KMS-11 (cell line): ENCODE measurements around the gene PTH1R.

Experiments used
- H2AFZ ChIP-seq: fragments of 200-600 bp; sonication (generic); 2 replicates; pipeline ENCODE4 v1.6.1; 2016; ENCODE audit warnings: antibody characterized with exemption, mixed run types, low read depth
- H3K27ac ChIP-seq: fragments of 200-600 bp; sonication (generic); 2 replicates; pipeline ENCODE4 v1.6.1; 2016; ENCODE audit warnings: mild to moderate bottlenecking, mixed run types
- H3K27me3 ChIP-seq: fragments of 200-600 bp; sonication (generic); 2 replicates; pipeline ENCODE4 v1.6.1; 2017; ENCODE audit warnings: mild to moderate bottlenecking, low read depth, mixed run types, moderate library complexity; ENCODE audit not compliant: insufficient read depth
- H3K36me3 ChIP-seq: fragments of 200-600 bp; sonication (generic); 2 replicates; pipeline ENCODE4 v1.6.1; 2017; ENCODE audit warnings: mild to moderate bottlenecking, mixed run types; ENCODE audit not compliant: insufficient read depth
- H3K4me1 ChIP-seq: fragments of 200-600 bp; sonication (generic); 2 replicates; pipeline ENCODE4 v1.6.1; 2016; ENCODE audit warnings: mild to moderate bottlenecking, low read depth, mixed run types; ENCODE audit not compliant: poor library complexity, severe bottlenecking
- H3K4me2 ChIP-seq: fragments of 200-600 bp; sonication (generic); 2 replicates; pipeline ENCODE4 v1.7.0; 2016; ENCODE audit warnings: mild to moderate bottlenecking, mixed run types
- H3K4me3 ChIP-seq: fragments of 200-600 bp; sonication (generic); IDR thresholded peaks from 2 replicates; pipeline ENCODE4 v1.6.1; 2017; ENCODE audit warnings: low read depth, low read length, mixed read lengths; ENCODE audit not compliant: insufficient read depth
- H3K79me2 ChIP-seq: fragments of 200-600 bp; sonication (generic); 2 replicates; pipeline ENCODE4 v1.6.1; 2016; ENCODE audit warnings: low read depth, mixed run types; ENCODE audit not compliant: insufficient read depth
- H3K9ac ChIP-seq: fragments of 200-600 bp; sonication (generic); 2 replicates; pipeline ENCODE4 v1.6.1; 2016; ENCODE audit warnings: mild to moderate bottlenecking, mixed run types
- H4K20me1 ChIP-seq: fragments of 200-600 bp; sonication (generic); 2 replicates; pipeline ENCODE4 v1.6.1; 2016; ENCODE audit warnings: mild to moderate bottlenecking, mixed run types; ENCODE audit not compliant: insufficient read depth
- TF ChIP-seq, protein P1 (sequence below): fragments of 200-600 bp; sonication (generic); conservative IDR thresholded peaks from 2 replicates; pipeline ENCODE4 v1.6.1; 2017; ENCODE audit warnings: low read depth, mild to moderate bottlenecking, antibody characterized with exemption, low read length, moderate library complexity, mixed read lengths

Gene PTH1R

DNA sequence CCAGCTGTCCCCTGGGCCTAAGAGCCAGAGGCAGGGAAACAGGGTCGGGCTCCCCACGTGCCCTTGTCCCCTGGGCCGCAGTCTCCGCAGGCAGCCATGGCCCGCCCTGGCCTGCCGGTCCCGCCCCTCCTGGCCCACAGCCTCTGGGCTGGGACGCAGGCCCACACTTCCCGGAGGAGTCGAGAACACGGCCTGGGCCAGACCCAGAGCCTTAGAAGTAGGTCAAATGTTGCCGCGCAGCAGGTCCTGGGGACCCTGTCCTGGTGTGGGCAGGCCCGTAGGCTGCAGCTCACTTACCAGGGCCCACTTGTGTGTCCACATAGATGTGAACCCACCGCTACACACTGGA is 10.0 kb upstream of the PTH1R start:
- H3K36me3 ChIP-seq: no peaks in the 10 kb centered on the region
- no peaks in the 10 kb centered on the region for H3K4me1 ChIP-seq
- no peak overlapping the region for H2AFZ ChIP-seq
- no peak overlapping the region for H3K27ac ChIP-seq
- no peak overlapping the region for H3K9ac ChIP-seq
- H3K4me2 ChIP-seq: no peak overlapping the region
- H3K4me3 ChIP-seq: no peak overlapping the region
- H4K20me1 ChIP-seq: no peaks in the 10 kb centered on the region
- H3K79me2 ChIP-seq: no peaks in the 10 kb centered on the region
- no peaks in the 10 kb centered on the region for H3K27me3 ChIP-seq
- TF ChIP-seq, protein P1, sequence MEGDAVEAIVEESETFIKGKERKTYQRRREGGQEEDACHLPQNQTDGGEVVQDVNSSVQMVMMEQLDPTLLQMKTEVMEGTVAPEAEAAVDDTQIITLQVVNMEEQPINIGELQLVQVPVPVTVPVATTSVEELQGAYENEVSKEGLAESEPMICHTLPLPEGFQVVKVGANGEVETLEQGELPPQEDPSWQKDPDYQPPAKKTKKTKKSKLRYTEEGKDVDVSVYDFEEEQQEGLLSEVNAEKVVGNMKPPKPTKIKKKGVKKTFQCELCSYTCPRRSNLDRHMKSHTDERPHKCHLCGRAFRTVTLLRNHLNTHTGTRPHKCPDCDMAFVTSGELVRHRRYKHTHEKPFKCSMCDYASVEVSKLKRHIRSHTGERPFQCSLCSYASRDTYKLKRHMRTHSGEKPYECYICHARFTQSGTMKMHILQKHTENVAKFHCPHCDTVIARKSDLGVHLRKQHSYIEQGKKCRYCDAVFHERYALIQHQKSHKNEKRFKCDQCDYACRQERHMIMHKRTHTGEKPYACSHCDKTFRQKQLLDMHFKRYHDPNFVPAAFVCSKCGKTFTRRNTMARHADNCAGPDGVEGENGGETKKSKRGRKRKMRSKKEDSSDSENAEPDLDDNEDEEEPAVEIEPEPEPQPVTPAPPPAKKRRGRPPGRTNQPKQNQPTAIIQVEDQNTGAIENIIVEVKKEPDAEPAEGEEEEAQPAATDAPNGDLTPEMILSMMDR: no peak

DNA sequence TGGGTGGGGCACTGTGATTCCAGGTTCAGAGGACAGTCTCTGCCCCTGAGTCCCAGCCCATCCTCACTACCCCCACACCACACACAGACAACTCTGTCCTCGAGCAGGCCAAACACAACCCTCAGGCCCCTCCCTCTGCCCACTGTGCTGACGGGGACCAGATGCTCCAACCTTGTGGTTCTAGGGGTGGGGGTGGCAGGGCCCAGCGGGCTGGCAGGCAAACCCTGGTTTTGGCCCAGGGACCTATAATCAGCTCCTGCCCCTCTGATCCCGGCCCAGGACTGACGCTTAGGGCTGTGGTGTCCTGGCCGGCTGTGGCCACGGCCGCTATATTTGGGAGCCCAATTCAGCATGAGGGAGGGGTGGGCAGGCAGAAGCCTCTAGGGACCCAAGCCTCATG is 9.2 kb upstream of the PTH1R start:
- H3K79me2 ChIP-seq: no peaks in the 10 kb centered on the region
- H4K20me1 ChIP-seq: no peaks in the 10 kb centered on the region
- no peaks in the 10 kb centered on the region for H3K36me3 ChIP-seq
- H3K27me3 ChIP-seq: no peaks in the 10 kb centered on the region
- H3K27ac ChIP-seq: no peak overlapping the region
- H3K4me3 ChIP-seq: no peak overlapping the region
- no peak overlapping the region for H3K9ac ChIP-seq
- no peak overlapping the region for H3K4me2 ChIP-seq
- H2AFZ ChIP-seq: no peak overlapping the region
- no peaks in the 10 kb centered on the region for H3K4me1 ChIP-seq
- TF ChIP-seq, protein P1: no peak

DNA sequence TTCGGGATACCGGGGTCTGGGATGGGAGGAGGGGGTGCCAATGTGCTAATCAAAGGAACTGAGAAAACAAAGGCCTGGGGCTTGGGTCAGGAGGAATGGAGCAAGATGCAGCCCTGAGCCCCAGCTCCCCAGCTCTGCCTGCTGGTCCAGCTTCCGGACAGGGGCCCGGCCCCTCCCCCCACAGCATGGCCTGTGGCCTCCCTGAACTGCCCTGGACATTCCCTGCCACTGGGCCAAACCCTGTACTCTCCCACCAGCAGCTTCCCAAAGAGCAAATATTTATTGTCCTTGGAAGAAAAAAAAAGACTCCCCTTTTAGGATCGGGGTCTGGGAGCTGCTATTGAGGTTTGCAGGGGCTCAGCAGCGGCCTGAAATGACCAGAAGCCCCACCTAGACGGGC is 8.6 kb upstream of the PTH1R start:
- Histone ChIP-seq H3K27ac (no peak overlapping the region), H3K36me3 (no peaks in the 10 kb centered on the region), H3K4me2 (no peak overlapping the region), H3K27me3 (no peaks in the 10 kb centered on the region), H3K9ac (no peak overlapping the region), H4K20me1 (no peaks in the 10 kb centered on the region), H3K4me1 (no peaks in the 10 kb centered on the region), H3K79me2 (no peaks in the 10 kb centered on the region), H2AFZ (no peak overlapping the region), H3K4me3 (no peak overlapping the region)
- TF ChIP-seq, protein P1: no peak

DNA sequence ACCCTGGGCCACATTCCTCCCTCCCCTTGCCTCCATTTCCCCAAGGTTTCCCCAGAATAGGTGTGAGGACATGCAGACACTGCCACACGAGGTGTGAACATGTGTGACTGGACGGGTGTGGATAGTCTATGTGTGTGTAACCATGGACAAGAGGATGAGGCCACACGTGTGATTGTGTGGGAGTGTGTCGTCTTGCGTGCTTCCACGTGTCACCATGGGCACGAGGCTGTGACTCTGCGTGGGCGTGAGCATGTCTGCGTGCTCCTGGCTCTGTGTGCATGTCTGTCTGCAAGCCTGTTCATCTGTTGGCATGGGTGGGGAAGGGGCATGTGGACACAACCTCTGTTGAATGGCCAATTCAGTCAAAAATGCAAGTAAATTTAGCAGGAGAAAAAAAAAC is 8.1 kb upstream of the PTH1R start:
- Histone ChIP-seq H3K27ac (no peak overlapping the region), H2AFZ (no peak overlapping the region), H3K79me2 (no peaks in the 10 kb centered on the region), H4K20me1 (no peaks in the 10 kb centered on the region), H3K9ac (no peak overlapping the region), H3K27me3 (no peaks in the 10 kb centered on the region), H3K4me3 (no peak overlapping the region), H3K36me3 (no peaks in the 10 kb centered on the region), H3K4me2 (no peak overlapping the region), H3K4me1 (no peaks in the 10 kb centered on the region)
- TF ChIP-seq, protein P1: no peak

DNA sequence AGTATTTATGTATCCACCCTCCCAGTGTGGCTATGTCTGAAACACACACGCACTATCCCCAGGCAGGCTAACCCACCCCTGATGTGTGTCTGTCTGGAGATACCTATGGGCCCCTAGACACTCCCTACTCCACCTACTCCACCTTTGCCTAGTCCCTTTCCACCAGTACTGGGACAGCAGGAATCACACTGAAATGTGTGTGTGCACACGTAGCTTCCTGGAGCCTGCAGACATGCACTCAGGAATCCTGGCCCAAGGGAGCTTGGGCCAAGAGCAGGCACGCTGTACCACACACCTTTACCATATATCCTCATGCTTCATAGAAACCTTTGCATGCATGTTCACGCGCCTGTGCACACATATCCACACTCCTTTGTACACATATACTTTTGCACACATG is 6.9 kb upstream of the PTH1R start:
- no peak overlapping the region for H2AFZ ChIP-seq
- TF ChIP-seq, protein P1: no peak
- no peaks in the 10 kb centered on the region for H4K20me1 ChIP-seq
- H3K4me1 ChIP-seq: no peaks in the 10 kb centered on the region
- H3K4me3 ChIP-seq: no peak overlapping the region
- no peaks in the 10 kb centered on the region for H3K36me3 ChIP-seq
- no peaks in the 10 kb centered on the region for H3K27me3 ChIP-seq
- H3K27ac ChIP-seq: no peak overlapping the region
- H3K79me2 ChIP-seq: no peaks in the 10 kb centered on the region
- H3K9ac ChIP-seq: no peak overlapping the region
- H3K4me2 ChIP-seq: no peak overlapping the region
